H9 (cell line): Measurements from ENCODE around the gene STPG1. TPM values are rescaled to one million over a fixed set of nuclear protein-coding genes. Genes with fewer than 3 reads are reported as not detected.

Experiments used
- DNase-seq: peaks from one replicate; pipeline ENCODE4 v3.0.0-alpha.2; 2017
- H2AFZ ChIP-seq: one replicate; pipeline ENCODE4 v1.6.1; 2013; ENCODE audit warnings: mild to moderate bottlenecking, low read length, control low read depth, moderate library complexity
- H2AK5ac ChIP-seq: 2 replicates; pipeline ENCODE4 v1.6.1; 2013; ENCODE audit warnings: low read length, control low read depth, mixed read lengths; ENCODE audit not compliant: insufficient read length
- H2BK120ac ChIP-seq: one replicate; pipeline ENCODE4 v1.6.1; 2013; ENCODE audit warnings: low read depth, mild to moderate bottlenecking, low read length, control low read depth, inconsistent platforms; ENCODE audit not compliant: poor library complexity, severe bottlenecking
- H2BK12ac ChIP-seq: 2 replicates; pipeline ENCODE4 v1.6.1; 2013; ENCODE audit warnings: low read length, control low read depth, mixed read lengths, low read depth; ENCODE audit not compliant: insufficient read length
- H2BK15ac ChIP-seq: 2 replicates; pipeline ENCODE4 v1.6.1; 2013; ENCODE audit warnings: low read depth, low read length, control low read depth
- H2BK20ac ChIP-seq: one replicate; pipeline ENCODE4 v1.6.1; 2013; ENCODE audit warnings: low read depth, mild to moderate bottlenecking, low read length, control low read depth, inconsistent platforms; ENCODE audit not compliant: poor library complexity, severe bottlenecking
- H2BK5ac ChIP-seq: 2 replicates; pipeline ENCODE4 v1.6.1; 2013; ENCODE audit warnings: low read length, control low read depth, mixed read lengths; ENCODE audit not compliant: insufficient read length
- H3K14ac ChIP-seq: 2 replicates; pipeline ENCODE4 v1.6.1; 2013; ENCODE audit warnings: low read length, control low read depth; ENCODE audit not compliant: insufficient read depth
- H3K18ac ChIP-seq: 2 replicates; pipeline ENCODE4 v1.6.1; 2013; ENCODE audit warnings: low read depth, mild to moderate bottlenecking, mixed read lengths, low read length, control low read depth; ENCODE audit not compliant: insufficient read length
- H3K23ac ChIP-seq: 2 replicates; pipeline ENCODE4 v1.6.1; 2013; ENCODE audit warnings: low read length, control low read depth, mixed read lengths, low read depth; ENCODE audit not compliant: insufficient read length
- H3K23me2 ChIP-seq: 2 replicates; pipeline ENCODE4 v1.6.1; 2013; ENCODE audit warnings: low read depth, mild to moderate bottlenecking, mixed read lengths, low read length, control low read depth; ENCODE audit not compliant: insufficient read length, poor library complexity, severe bottlenecking
- H3K27ac ChIP-seq: 2 replicates; pipeline ENCODE4 v1.5.1; 2013; ENCODE audit warnings: low read length, control low read depth, mixed read lengths, low read depth; ENCODE audit not compliant: insufficient read length
- H3K27me3 ChIP-seq: 2 replicates; pipeline ENCODE4 v1.6.1; 2013; ENCODE audit warnings: low read length, control low read depth, inconsistent platforms; ENCODE audit not compliant: insufficient read depth
- H3K4ac ChIP-seq: 2 replicates; pipeline ENCODE4 v1.6.1; 2013; ENCODE audit warnings: low read depth, mild to moderate bottlenecking, control low read depth, inconsistent platforms, low read length, moderate library complexity
- H3K4me1 ChIP-seq: 2 replicates; pipeline ENCODE4 v1.6.1; 2013; ENCODE audit warnings: low read length, control low read depth, inconsistent platforms; ENCODE audit not compliant: insufficient read depth
- H3K4me2 ChIP-seq: 2 replicates; pipeline ENCODE4 v1.6.1; 2013; ENCODE audit warnings: low read length, control low read depth, mixed read lengths; ENCODE audit not compliant: insufficient read length, insufficient read depth
- H3K56ac ChIP-seq: 2 replicates; pipeline ENCODE4 v1.6.1; 2013; ENCODE audit warnings: low read depth, mild to moderate bottlenecking, mixed read lengths, low read length, control low read depth; ENCODE audit not compliant: insufficient read length
- H3K79me1 ChIP-seq: 2 replicates; pipeline ENCODE4 v1.6.1; 2013; ENCODE audit warnings: low read depth, mild to moderate bottlenecking, moderate library complexity, low read length, control low read depth, inconsistent platforms; ENCODE audit not compliant: insufficient read depth, poor library complexity, severe bottlenecking
- H3K79me2 ChIP-seq: 2 replicates; pipeline ENCODE4 v1.6.1; 2013; ENCODE audit warnings: low read length, control low read depth, inconsistent platforms; ENCODE audit not compliant: insufficient read depth
- H3K9ac ChIP-seq: 2 replicates; pipeline ENCODE4 v1.6.1; 2013; ENCODE audit warnings: low read length, control low read depth, mixed read lengths; ENCODE audit not compliant: insufficient read length; ENCODE audit errors: extremely low read depth
- H3K9me3 ChIP-seq: one replicate; pipeline ENCODE4 v1.6.1; 2013; ENCODE audit warnings: low read depth, low read length, inconsistent platforms; ENCODE audit not compliant: control insufficient read depth
- H3T11ph ChIP-seq: one replicate; pipeline ENCODE4 v1.6.1; 2013; ENCODE audit warnings: mild to moderate bottlenecking, low read length, control low read depth, inconsistent platforms
- H4K20me1 ChIP-seq: one replicate; pipeline ENCODE4 v1.6.1; 2013; ENCODE audit not compliant: control insufficient read depth, insufficient read length, insufficient read depth
- H4K5ac ChIP-seq: 2 replicates; pipeline ENCODE4 v1.6.1; 2013; ENCODE audit warnings: low read depth, mild to moderate bottlenecking, mixed read lengths, low read length, control low read depth; ENCODE audit not compliant: insufficient read length
- H4K8ac ChIP-seq: replicated peaks from 2 replicates; pipeline ENCODE4 v1.6.1; 2013; ENCODE audit warnings: low read length, control low read depth, mixed read lengths, low read depth; ENCODE audit not compliant: insufficient read length
- H4K91ac ChIP-seq: 2 replicates; pipeline ENCODE4 v1.6.1; 2013; ENCODE audit warnings: low read depth, mild to moderate bottlenecking, moderate library complexity, mixed read lengths, low read length, control low read depth; ENCODE audit not compliant: insufficient read length
- H3K27ac Mint-ChIP-seq, 3 experiments: 2 replicates in 2 of 3; 3 replicates in 1 of 3; pipeline ENCODE4 v1.8.0; 2020 to 2021; ENCODE audit warnings: mixed read lengths in 3 of 3, mild to moderate bottlenecking in 1 of 3, moderate library complexity in 1 of 3
- H3K27me3 Mint-ChIP-seq: 2 replicates; pipeline ENCODE4 v1.8.0; 2021; ENCODE audit warnings: low read depth, mild to moderate bottlenecking, moderate library complexity, mixed read lengths
- H3K36me3 Mint-ChIP-seq, 3 experiments: 2 replicates in 2 of 3; 3 replicates in 1 of 3; pipeline ENCODE4 v1.8.0; 2020 to 2021; ENCODE audit warnings: low read depth in 3 of 3, mixed read lengths in 3 of 3; ENCODE audit not compliant: insufficient read depth in 1 of 3
- H3K4me1 Mint-ChIP-seq, 2 experiments: 2 replicates each; pipeline ENCODE4 v1.8.0; 2020; ENCODE audit warnings: mixed read lengths in 2 of 2
- H3K4me3 Mint-ChIP-seq, 2 experiments: 2 replicates in 1 of 2; 3 replicates in 1 of 2; pipeline ENCODE4 v1.8.0; 2020 to 2021; ENCODE audit warnings: mild to moderate bottlenecking in 2 of 2, mixed read lengths in 2 of 2, moderate library complexity in 1 of 2
- H3K9me3 Mint-ChIP-seq, 2 experiments: 2 replicates in 1 of 2; 3 replicates in 1 of 2; pipeline ENCODE4 v1.8.0; 2020; ENCODE audit warnings: mild to moderate bottlenecking in 2 of 2, mixed read lengths in 2 of 2, moderate library complexity in 1 of 2
- WGBS: extraction: QIAGEN DNeasy Blood & Tissue Kit; methylation state at CpG from one replicate; pipeline ENCODE4 v1.1.7; 2013; ENCODE audit warnings: missing lambda C conversion rate, low lambda C conversion rate, mixed read lengths; ENCODE audit not compliant: insufficient read length; ENCODE audit errors: extremely low coverage; 5-methylcytosine and 5-hydroxymethylcytosine counted together
- total RNA-seq: library from RNA; stranded (reverse); gene quantifications from 2 replicates; pipeline ENCODE4 v1.2.1, GENCODE V29; 2021
- TF ChIP-seq, protein P1 (sequence below): fragments of 200-600 bp; sonication (generic); conservative IDR thresholded peaks from 3 replicates; pipeline ENCODE4 v1.8.0; 2021; ENCODE audit warnings: antibody characterized with exemption, mild to moderate bottlenecking

The STPG1 gene
- total RNA-seq, 1 experiment from 2014 or later = 8.3 TPM

DNA sequence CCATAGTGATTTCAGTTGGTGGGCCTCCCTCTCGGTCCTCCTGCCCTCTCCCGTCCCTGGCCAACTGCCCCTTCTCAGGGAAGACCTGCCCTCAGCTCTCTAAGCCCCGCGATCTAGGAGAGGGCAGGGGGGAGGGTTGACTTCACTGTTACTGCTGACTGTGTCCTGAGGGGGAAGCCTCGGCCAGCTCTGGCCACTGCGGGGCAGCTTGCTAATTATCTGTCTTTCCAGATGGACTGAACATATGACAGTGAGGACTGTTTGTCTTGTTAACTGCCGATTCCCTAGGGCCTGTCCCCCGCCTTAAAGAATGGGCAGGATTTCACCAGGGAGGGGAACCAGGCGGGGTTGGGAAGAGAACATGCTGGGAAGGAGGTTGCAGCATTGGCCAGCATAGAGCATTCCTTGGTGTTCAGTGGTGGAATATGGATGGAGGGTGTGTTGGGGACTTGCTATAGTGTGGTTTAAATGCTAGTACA lies 24.9 kb upstream of the STPG1 start:
- no peaks in the 10 kb centered on the region for H3K23me2 ChIP-seq
- H3K27me3 Mint-ChIP-seq = no peaks in the 10 kb centered on the region
- no peak overlapping the region for H2BK20ac ChIP-seq
- DNase-seq = peak; percentile 35
- H3K27ac Mint-ChIP-seq = peak overlapping the region in 2 of 3 experiments; percentile 32 to 70; a peak in 3 of 7 replicates
- no peaks in the 10 kb centered on the region for H3K79me2 ChIP-seq
- no peak overlapping the region for H3K23ac ChIP-seq
- no peaks in the 10 kb centered on the region for H3K9me3 Mint-ChIP-seq
- no peak overlapping the region for H4K5ac ChIP-seq
- no peaks in the 10 kb centered on the region for H3K9me3 ChIP-seq
- no peak overlapping the region for H3K4me3 Mint-ChIP-seq
- H3K79me1 ChIP-seq = no peaks in the 10 kb centered on the region
- no peak overlapping the region for H2BK5ac ChIP-seq
- no peaks in the 10 kb centered on the region for H3K36me3 Mint-ChIP-seq
- no peak overlapping the region for H2BK15ac ChIP-seq
- H3T11ph ChIP-seq = no peak overlapping the region
- no peaks in the 10 kb centered on the region for H3K4me1 ChIP-seq
- no peak overlapping the region for H3K14ac ChIP-seq
- H2AFZ ChIP-seq = no peak overlapping the region
- H3K27ac ChIP-seq = no peak overlapping the region
- no peak overlapping the region for H3K56ac ChIP-seq
- no CpG with 5 or more reads among the region's 9 CpGs for WGBS
- H2BK12ac ChIP-seq = no peak overlapping the region
- H2BK120ac ChIP-seq = no peak overlapping the region
- H3K4me2 ChIP-seq = no peak overlapping the region
- peaks cover 11 to 31% of the 10 kb centered on the region in 2 experiments for H3K4me1 Mint-ChIP-seq
- TF ChIP-seq, protein P1, sequence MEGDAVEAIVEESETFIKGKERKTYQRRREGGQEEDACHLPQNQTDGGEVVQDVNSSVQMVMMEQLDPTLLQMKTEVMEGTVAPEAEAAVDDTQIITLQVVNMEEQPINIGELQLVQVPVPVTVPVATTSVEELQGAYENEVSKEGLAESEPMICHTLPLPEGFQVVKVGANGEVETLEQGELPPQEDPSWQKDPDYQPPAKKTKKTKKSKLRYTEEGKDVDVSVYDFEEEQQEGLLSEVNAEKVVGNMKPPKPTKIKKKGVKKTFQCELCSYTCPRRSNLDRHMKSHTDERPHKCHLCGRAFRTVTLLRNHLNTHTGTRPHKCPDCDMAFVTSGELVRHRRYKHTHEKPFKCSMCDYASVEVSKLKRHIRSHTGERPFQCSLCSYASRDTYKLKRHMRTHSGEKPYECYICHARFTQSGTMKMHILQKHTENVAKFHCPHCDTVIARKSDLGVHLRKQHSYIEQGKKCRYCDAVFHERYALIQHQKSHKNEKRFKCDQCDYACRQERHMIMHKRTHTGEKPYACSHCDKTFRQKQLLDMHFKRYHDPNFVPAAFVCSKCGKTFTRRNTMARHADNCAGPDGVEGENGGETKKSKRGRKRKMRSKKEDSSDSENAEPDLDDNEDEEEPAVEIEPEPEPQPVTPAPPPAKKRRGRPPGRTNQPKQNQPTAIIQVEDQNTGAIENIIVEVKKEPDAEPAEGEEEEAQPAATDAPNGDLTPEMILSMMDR = no peak
- no peak overlapping the region for H4K8ac ChIP-seq
- H2AK5ac ChIP-seq = no peak overlapping the region
- H3K27me3 ChIP-seq = no peaks in the 10 kb centered on the region
- H3K9ac ChIP-seq = no peak overlapping the region
- H4K91ac ChIP-seq = no peak overlapping the region
- no peak overlapping the region for H3K18ac ChIP-seq
- H3K4ac ChIP-seq = no peak overlapping the region
- H4K20me1 ChIP-seq = no peaks in the 10 kb centered on the region
